Measurements from ENCODE around the gene EGLN1.

DNA sequence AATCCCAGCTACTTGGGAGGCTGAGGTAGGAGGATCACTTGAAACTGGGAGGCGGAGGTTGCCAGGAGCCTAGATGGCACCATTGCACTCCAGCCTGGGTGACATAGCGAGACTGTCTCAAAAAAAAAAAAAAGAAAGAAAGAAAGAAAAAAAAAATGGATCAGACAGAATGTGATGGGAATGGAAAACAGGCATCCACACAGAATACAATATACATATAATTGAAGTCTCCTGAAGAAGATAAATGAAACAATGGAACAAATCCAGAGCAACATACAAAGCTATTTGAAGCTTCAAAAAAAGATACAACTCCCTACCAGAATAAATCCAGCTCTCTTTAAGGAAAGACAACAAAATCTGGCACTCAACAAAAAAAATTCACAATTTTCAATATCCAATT lies 10.9 kb upstream of the EGLN1 start:
- no peak for TF ChIP-seq EZH2 (IDR thresholded peaks at IDR 0.05; ENCODE audit: borderline replicate concordance, low read length)
- TF ChIP-seq, protein P1, sequence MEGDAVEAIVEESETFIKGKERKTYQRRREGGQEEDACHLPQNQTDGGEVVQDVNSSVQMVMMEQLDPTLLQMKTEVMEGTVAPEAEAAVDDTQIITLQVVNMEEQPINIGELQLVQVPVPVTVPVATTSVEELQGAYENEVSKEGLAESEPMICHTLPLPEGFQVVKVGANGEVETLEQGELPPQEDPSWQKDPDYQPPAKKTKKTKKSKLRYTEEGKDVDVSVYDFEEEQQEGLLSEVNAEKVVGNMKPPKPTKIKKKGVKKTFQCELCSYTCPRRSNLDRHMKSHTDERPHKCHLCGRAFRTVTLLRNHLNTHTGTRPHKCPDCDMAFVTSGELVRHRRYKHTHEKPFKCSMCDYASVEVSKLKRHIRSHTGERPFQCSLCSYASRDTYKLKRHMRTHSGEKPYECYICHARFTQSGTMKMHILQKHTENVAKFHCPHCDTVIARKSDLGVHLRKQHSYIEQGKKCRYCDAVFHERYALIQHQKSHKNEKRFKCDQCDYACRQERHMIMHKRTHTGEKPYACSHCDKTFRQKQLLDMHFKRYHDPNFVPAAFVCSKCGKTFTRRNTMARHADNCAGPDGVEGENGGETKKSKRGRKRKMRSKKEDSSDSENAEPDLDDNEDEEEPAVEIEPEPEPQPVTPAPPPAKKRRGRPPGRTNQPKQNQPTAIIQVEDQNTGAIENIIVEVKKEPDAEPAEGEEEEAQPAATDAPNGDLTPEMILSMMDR (IDR thresholded peaks at IDR 0.05; ENCODE audit: low read length) = no peak
